DND-41 (cell line): ENCODE measurements around the gene TPX2.

Source experiments
- ATAC-seq: fragments of 200-7000 bp; cut with Tn5 transposase; 3 replicates; pipeline ENCODE4 v1.9.1; 2021; ENCODE audit warnings: low read depth; ENCODE audit not compliant: insufficient read depth
- DNase-seq: peaks from one replicate; pipeline ENCODE4 v3.0.0-alpha.2; 2020
- H2AFZ ChIP-seq: 2 replicates; pipeline ENCODE4 v1.6.0; 2012; ENCODE audit warnings: low read depth, low read length
- H3K27ac ChIP-seq: 2 replicates; pipeline ENCODE4 v1.5.1; 2012; ENCODE audit warnings: low read length, inconsistent platforms
- H3K27me3 ChIP-seq: fragments of 200-600 bp; sonication (generic); 2 replicates; pipeline ENCODE4 v1.6.0; 2012; ENCODE audit warnings: low read length, mild to moderate bottlenecking, inconsistent platforms; ENCODE audit not compliant: insufficient read depth, poor library complexity
- H3K36me3 ChIP-seq: 2 replicates; pipeline ENCODE4 v1.5.1; 2012; ENCODE audit warnings: low read length, inconsistent platforms; ENCODE audit not compliant: insufficient read depth
- H3K4me1 ChIP-seq: 2 replicates; pipeline ENCODE4 v1.5.1; 2012; ENCODE audit warnings: mild to moderate bottlenecking, low read length; ENCODE audit not compliant: insufficient read depth
- H3K4me2 ChIP-seq: 2 replicates; pipeline ENCODE4 v1.6.0; 2012; ENCODE audit warnings: mild to moderate bottlenecking, moderate library complexity, low read length, inconsistent platforms; ENCODE audit not compliant: insufficient read depth
- H3K4me3 ChIP-seq, 2 experiments: fragments of 200-600 bp in 1 of 2; shearing (Covaris generic) in 1 of 2; 2 replicates each; pipeline ENCODE4 v1.5.1; 2012 to 2016; ENCODE audit warnings: inconsistent platforms in 2 of 2, low read length in 2 of 2, mild to moderate bottlenecking in 2 of 2, low read depth in 1 of 2, moderate library complexity in 1 of 2
- H3K79me2 ChIP-seq: 2 replicates; pipeline ENCODE4 v1.6.0; 2012; ENCODE audit warnings: low read length, inconsistent platforms; ENCODE audit not compliant: insufficient read depth
- H3K9ac ChIP-seq: 2 replicates; pipeline ENCODE4 v1.6.0; 2012; ENCODE audit warnings: low read depth, mild to moderate bottlenecking, inconsistent platforms, low read length, moderate library complexity
- H3K9me3 ChIP-seq: 2 replicates; pipeline ENCODE4 v1.5.1; 2012; ENCODE audit warnings: low read length, moderate library complexity, mild to moderate bottlenecking, inconsistent platforms; ENCODE audit not compliant: insufficient read depth, severe bottlenecking
- H4K20me1 ChIP-seq: 2 replicates; pipeline ENCODE4 v1.6.0; 2012; ENCODE audit warnings: low read length; ENCODE audit not compliant: insufficient read depth
- CTCF ChIP-seq: IDR thresholded peaks from 2 replicates; pipeline ENCODE4 v1.5.1; 2012; ENCODE audit warnings: borderline replicate concordance, low read length, moderate library complexity, mild to moderate bottlenecking; ENCODE audit not compliant: poor library complexity, severe bottlenecking; ENCODE audit errors: extremely low read depth
- EZH2 ChIP-seq: IDR thresholded peaks from 3 replicates; pipeline ENCODE4 v1.6.1; 2012; ENCODE audit warnings: borderline replicate concordance, low read depth, mild to moderate bottlenecking, moderate library complexity, low read length, inconsistent platforms; ENCODE audit not compliant: severe bottlenecking

TPX2 gene

GRCh38 chr20:31711179-31712111 is 27.6 kb upstream of the TPX2 start:
- Histone ChIP-seq H3K9me3 (no peaks in the 10 kb centered on the region), H3K27me3 (no peaks in the 10 kb centered on the region), H3K4me1 (peaks cover 98% of the 10 kb centered on the region), H3K4me2 (peak overlapping the region; percentile 89), H3K27ac (peak overlapping the region; percentile 58), H3K36me3 (peaks cover 97% of the 10 kb centered on the region), H3K4me3 (peak overlapping the region in 1 of 2 experiments; percentile 23; a peak in 2 of 4 replicates), H2AFZ (no peak overlapping the region), H4K20me1 (peaks cover 93% of the 10 kb centered on the region), H3K79me2 (peaks cover 99% of the 10 kb centered on the region), H3K9ac (peak overlapping the region; percentile 32)
- ATAC-seq (no peak), DNase-seq (no peak)
- TF ChIP-seq CTCF (no peak), EZH2 (no peak)

- H3K4me1 ChIP-seq, result peaks cover 98% of the 10 kb centered on the region
- H4K20me1 ChIP-seq, result peaks cover 93% of the 10 kb centered on the region
- H3K79me2 ChIP-seq, result peaks cover 99% of the 10 kb centered on the region
- no peak for DNase-seq
- peak overlapping the region; percentile 89 for H3K4me2 ChIP-seq
- H2AFZ ChIP-seq, result no peak overlapping the region
- no peaks in the 10 kb centered on the region for H3K9me3 ChIP-seq
- H3K4me3 ChIP-seq, result peak overlapping the region in 1 of 2 experiments; percentile 23; a peak in 2 of 4 replicates
- H3K27ac ChIP-seq, result peak overlapping the region; percentile 58
- peak overlapping the region; percentile 32 for H3K9ac ChIP-seq
- TF ChIP-seq EZH2 (no peak), CTCF (no peak)
- ATAC-seq, result no peak
- H3K27me3 ChIP-seq, result no peaks in the 10 kb centered on the region
- H3K36me3 ChIP-seq, result peaks cover 97% of the 10 kb centered on the region
Observed at GRCh38 chr20:31712112-31712553, 27.0 kb upstream of the TPX2 start.

- TF ChIP-seq EZH2, result no peak
- no peak for ATAC-seq
- H3K4me1 ChIP-seq, result peaks cover 99% of the 10 kb centered on the region
- H3K27ac ChIP-seq, result peak overlapping the region; percentile 58
- H3K27me3 ChIP-seq, result no peaks in the 10 kb centered on the region
- H3K4me2 ChIP-seq, result peak overlapping the region; percentile 89
- H2AFZ ChIP-seq, result no peak overlapping the region
- peaks cover 94% of the 10 kb centered on the region for H4K20me1 ChIP-seq
- H3K79me2 ChIP-seq, result peaks cover 99% of the 10 kb centered on the region
- H3K36me3 ChIP-seq, result peaks cover 97% of the 10 kb centered on the region
- H3K4me3 ChIP-seq, result peak overlapping the region in 1 of 2 experiments; percentile 23; a peak in 2 of 4 replicates
- peak overlapping the region; percentile 32 for H3K9ac ChIP-seq
- no peaks in the 10 kb centered on the region for H3K9me3 ChIP-seq
- no peak for DNase-seq
Observed at GRCh38 chr20:31712564-31713311, 26.4 kb upstream of the TPX2 start.
